Measurements from ENCODE around the gene TMEM213. TPM values are rescaled to one million over a fixed set of nuclear protein-coding genes. Genes with fewer than 3 reads are reported as not detected.

TMEM213 gene
- total RNA-seq, 1 donor from 2014 or later = not detected

DNA sequence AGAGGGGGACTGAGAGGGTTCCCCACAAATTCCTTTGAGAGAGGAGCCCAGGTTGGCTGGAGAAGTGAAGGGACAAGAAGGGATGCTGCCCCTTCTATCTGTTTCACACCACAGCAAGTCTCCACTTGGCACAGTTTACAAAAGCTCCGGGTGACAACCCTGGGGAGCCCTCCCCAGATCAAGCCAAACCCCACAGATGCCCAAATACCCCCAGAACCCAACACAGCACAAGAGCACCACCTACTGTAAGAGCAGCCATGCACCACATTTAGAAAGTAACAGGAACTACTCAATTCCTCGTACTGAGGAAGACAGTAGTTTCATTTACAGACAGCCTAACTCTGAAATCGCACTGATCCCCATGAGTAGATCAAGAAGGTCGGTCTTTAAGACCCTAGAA lies 68.0 kb downstream of the TMEM213 start:
- Histone ChIP-seq H2AFZ (ENCODE audit: low read depth, low read length) (no peak overlapping the region), H3K27me3 (ENCODE audit: insufficient read depth, low read length) (no peaks in the 10 kb centered on the region), H3K9ac (ENCODE audit: low read length) (no peak overlapping the region), H3K9me3 (ENCODE audit: insufficient read depth, low read depth, low read length) (no peaks in the 10 kb centered on the region), H3K4me2 (ENCODE audit: low read length) (no peak overlapping the region), H3K79me2 (ENCODE audit: insufficient read depth, low read length) (no peaks in the 10 kb centered on the region), H3K4me3 (ENCODE audit: insufficient read depth, low read depth, low read length) (no peak overlapping the region), H3K4me1 (ENCODE audit: insufficient read depth, low read length) (peaks cover 12% of the 10 kb centered on the region), H3K36me3 (ENCODE audit: insufficient read depth, low read length) (no peaks in the 10 kb centered on the region), H4K20me1 (ENCODE audit: insufficient read depth, low read length) (no peaks in the 10 kb centered on the region), H3K27ac (ENCODE audit: low read depth, low read length) (no peak overlapping the region)
- no peak overlapping the region for H3K4me3 Mint-ChIP-seq (ENCODE audit: unreplicated experiment)
- no peaks in the 10 kb centered on the region for H3K9me3 Mint-ChIP-seq (ENCODE audit: unreplicated experiment)
- H3K4me1 Mint-ChIP-seq (ENCODE audit: low read depth, unreplicated experiment) = peaks cover 14% of the 10 kb centered on the region
- H3K36me3 Mint-ChIP-seq (ENCODE audit: low read depth, unreplicated experiment) = peaks cover 18% of the 10 kb centered on the region
- no peak overlapping the region for H3K27ac Mint-ChIP-seq (ENCODE audit: unreplicated experiment)
- no peaks in the 10 kb centered on the region for H3K27me3 Mint-ChIP-seq (ENCODE audit: low read depth, unreplicated experiment)
- FAIRE-seq = no peak
- no peak for DNase-seq (ENCODE audit: low read depth)
- TF ChIP-seq CTCF (IDR thresholded peaks at IDR 0.05; ENCODE audit: insufficient read depth, low read depth, low read length) = peak; percentile 8
- no peak for TF ChIP-seq EZH2 (IDR thresholded peaks at IDR 0.05; ENCODE audit: insufficient read depth, low read length)

DNA sequence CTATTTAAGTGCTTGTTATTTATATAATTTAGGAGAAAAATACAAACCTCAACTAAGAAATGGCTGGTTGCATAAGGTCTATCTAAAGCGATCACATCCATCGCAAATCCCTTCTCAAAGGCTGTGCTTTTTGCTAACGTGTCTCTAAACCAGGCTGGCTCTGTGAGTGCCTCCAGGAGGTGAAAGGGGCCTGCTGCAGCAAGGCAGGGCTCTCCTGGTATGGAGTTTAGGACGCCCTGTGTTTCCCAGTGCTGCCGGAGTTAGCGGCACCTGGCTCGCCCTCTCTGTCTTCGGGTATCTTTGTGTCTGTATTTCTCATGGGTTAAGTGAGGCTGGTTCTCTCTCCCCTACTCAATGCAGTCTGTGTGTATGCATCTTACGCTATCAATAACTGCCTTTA lies 68.6 kb downstream of the TMEM213 start:
- Histone ChIP-seq H3K36me3 (ENCODE audit: insufficient read depth, low read length) (no peaks in the 10 kb centered on the region), H3K9ac (ENCODE audit: low read length) (no peak overlapping the region), H3K27ac (ENCODE audit: low read depth, low read length) (no peak overlapping the region), H4K20me1 (ENCODE audit: insufficient read depth, low read length) (no peaks in the 10 kb centered on the region), H3K27me3 (ENCODE audit: insufficient read depth, low read length) (no peaks in the 10 kb centered on the region), H2AFZ (ENCODE audit: low read depth, low read length) (no peak overlapping the region), H3K79me2 (ENCODE audit: insufficient read depth, low read length) (no peaks in the 10 kb centered on the region), H3K9me3 (ENCODE audit: insufficient read depth, low read depth, low read length) (no peaks in the 10 kb centered on the region), H3K4me2 (ENCODE audit: low read length) (no peak overlapping the region), H3K4me3 (ENCODE audit: insufficient read depth, low read depth, low read length) (no peak overlapping the region), H3K4me1 (ENCODE audit: insufficient read depth, low read length) (peaks cover 12% of the 10 kb centered on the region)
- Mint-ChIP-seq H3K36me3 (ENCODE audit: low read depth, unreplicated experiment) (peaks cover 17% of the 10 kb centered on the region), H3K4me3 (ENCODE audit: unreplicated experiment) (no peak overlapping the region), H3K9me3 (ENCODE audit: unreplicated experiment) (no peaks in the 10 kb centered on the region), H3K27me3 (ENCODE audit: low read depth, unreplicated experiment) (no peaks in the 10 kb centered on the region), H3K4me1 (ENCODE audit: low read depth, unreplicated experiment) (peaks cover 14% of the 10 kb centered on the region), H3K27ac (ENCODE audit: unreplicated experiment) (no peak overlapping the region)
- TF ChIP-seq EZH2 (IDR thresholded peaks at IDR 0.05; ENCODE audit: insufficient read depth, low read length) = no peak
- no peak for TF ChIP-seq CTCF (IDR thresholded peaks at IDR 0.05; ENCODE audit: insufficient read depth, low read depth, low read length)
- FAIRE-seq (no peak), DNase-seq (ENCODE audit: low read depth) (no peak)

DNA sequence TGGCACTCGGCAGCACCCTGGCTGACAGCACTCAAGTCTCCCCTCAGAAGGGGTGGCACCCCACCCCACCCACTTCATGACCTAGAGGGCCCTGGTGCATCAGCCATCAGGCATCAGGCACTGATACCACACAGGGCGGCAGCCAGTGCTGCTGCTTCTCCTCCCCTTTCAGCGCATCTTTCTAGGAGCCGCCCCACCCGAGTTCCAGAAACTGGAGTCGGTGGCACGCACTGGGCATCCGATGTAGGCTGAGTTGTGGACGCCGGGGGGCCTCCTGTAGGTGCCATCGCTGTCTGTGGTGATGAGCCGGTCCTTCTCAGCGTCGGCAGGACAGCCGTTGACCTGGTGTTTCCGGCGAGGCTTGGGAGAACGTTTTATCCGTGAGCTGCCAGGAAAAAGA lies 70.0 kb downstream of the TMEM213 start:
- no peaks in the 10 kb centered on the region for H3K27me3 Mint-ChIP-seq (ENCODE audit: low read depth, unreplicated experiment)
- no peak for TF ChIP-seq CTCF (IDR thresholded peaks at IDR 0.05; ENCODE audit: insufficient read depth, low read depth, low read length)
- no peak for TF ChIP-seq EZH2 (IDR thresholded peaks at IDR 0.05; ENCODE audit: insufficient read depth, low read length)
- H3K27me3 ChIP-seq (ENCODE audit: insufficient read depth, low read length) = no peaks in the 10 kb centered on the region
- H2AFZ ChIP-seq (ENCODE audit: low read depth, low read length) = no peak overlapping the region
- H3K9ac ChIP-seq (ENCODE audit: low read length) = no peak overlapping the region
- no peak overlapping the region for H3K27ac Mint-ChIP-seq (ENCODE audit: unreplicated experiment)
- H3K36me3 ChIP-seq (ENCODE audit: insufficient read depth, low read length) = no peaks in the 10 kb centered on the region
- no peak overlapping the region for H3K4me2 ChIP-seq (ENCODE audit: low read length)
- no peak for FAIRE-seq
- no peaks in the 10 kb centered on the region for H3K9me3 ChIP-seq (ENCODE audit: insufficient read depth, low read depth, low read length)
- no peaks in the 10 kb centered on the region for H3K79me2 ChIP-seq (ENCODE audit: insufficient read depth, low read length)
- H3K4me1 Mint-ChIP-seq (ENCODE audit: low read depth, unreplicated experiment) = peaks cover 18% of the 10 kb centered on the region
- H3K9me3 Mint-ChIP-seq (ENCODE audit: unreplicated experiment) = no peaks in the 10 kb centered on the region
- H3K4me3 Mint-ChIP-seq (ENCODE audit: unreplicated experiment) = no peak overlapping the region
- H3K36me3 Mint-ChIP-seq (ENCODE audit: low read depth, unreplicated experiment) = peaks cover 18% of the 10 kb centered on the region
- DNase-seq (ENCODE audit: low read depth) = no peak
- no peak overlapping the region for H3K4me3 ChIP-seq (ENCODE audit: insufficient read depth, low read depth, low read length)
- peaks cover 16% of the 10 kb centered on the region for H3K4me1 ChIP-seq (ENCODE audit: insufficient read depth, low read length)
- H4K20me1 ChIP-seq (ENCODE audit: insufficient read depth, low read length) = no peaks in the 10 kb centered on the region
- H3K27ac ChIP-seq (ENCODE audit: low read depth, low read length) = no peak overlapping the region
